Sigmoid colon (tissue), 3 donors: ENCODE measurements around the gene ACTR2.

Source experiments
- CTCF ChIP-seq, 4 experiments: fragments of 450-650 bp in 3 of 4; fragments of 200-600 bp in 1 of 4; IDR thresholded peaks; one replicate each; pipeline ENCODE4 v1.5.1; 2016 to 2019; ENCODE audit warnings: antibody characterized with exemption in 4 of 4, mild to moderate bottlenecking in 3 of 4, moderate library complexity in 2 of 4
- POLR2A ChIP-seq, 2 donors: fragments of 450-650 bp; IDR thresholded peaks; one replicate each; pipeline ENCODE4 v1.6.1; 2016; ENCODE audit warnings: antibody characterized with exemption in 2 of 2, mild to moderate bottlenecking in 2 of 2, moderate library complexity in 2 of 2

GRCh38 chr2:65293376-65293775 is 65.7 kb downstream of the ACTR2 start:
- TF ChIP-seq POLR2A (IDR thresholded peaks at IDR 0.05) (no peak), CTCF (IDR thresholded peaks at IDR 0.05) (no peak)
